ENCODE results near the gene CHST11.

The CHST11 gene

DNA sequence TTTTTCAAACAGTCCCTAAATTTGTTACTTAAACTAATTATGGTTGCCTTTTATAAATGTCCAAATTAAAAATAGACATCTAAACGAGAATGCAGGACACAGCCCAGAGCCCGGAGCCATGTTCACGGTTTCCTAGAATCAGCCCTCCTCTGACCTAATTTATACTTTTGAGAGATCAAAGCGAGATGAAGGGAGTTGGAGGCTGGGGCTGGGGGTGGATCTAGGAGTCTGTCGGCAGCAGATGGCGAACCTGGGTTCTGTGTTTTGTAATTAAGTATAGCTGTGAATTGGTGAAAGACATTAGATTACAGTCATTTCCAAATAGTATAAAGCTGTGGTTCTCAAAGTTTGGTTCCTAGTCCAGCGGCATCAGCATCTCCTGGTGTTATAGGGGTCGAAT lies 291.2 kb downstream of the CHST11 start:
- DNase-seq: no peak

DNA sequence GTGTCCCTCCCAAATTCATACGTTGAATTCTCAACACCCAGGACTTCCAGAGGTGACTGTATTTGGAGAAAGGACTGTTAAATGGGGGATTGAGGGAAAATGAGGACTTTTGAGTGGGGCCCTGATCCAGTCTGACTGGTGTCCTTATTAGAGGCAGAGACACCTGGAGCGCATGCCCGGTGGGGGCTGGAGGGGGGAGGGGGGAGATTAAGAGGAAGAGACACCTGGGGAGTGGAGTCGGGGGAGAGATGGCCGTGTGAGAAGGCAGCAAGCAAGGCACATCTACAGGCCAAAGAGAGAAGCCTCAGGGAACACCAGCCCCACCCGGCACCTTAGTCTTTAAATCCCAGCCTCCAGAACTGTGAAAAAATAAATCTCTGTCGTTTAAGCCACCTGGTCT lies 291.6 kb downstream of the CHST11 start:
- no peak for DNase-seq

DNA sequence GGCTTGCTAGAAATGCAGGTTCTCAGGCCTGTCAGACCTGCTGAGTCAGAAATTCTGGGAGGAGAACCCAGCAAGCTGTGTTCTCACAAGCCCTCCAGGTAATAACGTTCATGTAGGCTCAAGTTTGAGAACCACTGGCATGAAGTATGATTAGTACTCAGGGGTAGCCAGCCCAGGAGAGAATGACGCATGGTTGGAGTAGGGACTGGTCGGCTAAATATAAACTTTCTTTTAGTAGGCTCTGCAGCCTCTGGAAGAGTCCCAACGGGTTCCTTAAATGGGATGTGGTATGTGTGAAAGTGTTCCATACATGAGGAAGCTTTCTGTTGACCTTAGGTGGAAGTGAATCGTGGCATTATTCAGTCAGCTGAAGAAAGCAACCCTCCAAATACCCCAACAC lies 292.0 kb downstream of the CHST11 start:
- DNase-seq: no peak

DNA sequence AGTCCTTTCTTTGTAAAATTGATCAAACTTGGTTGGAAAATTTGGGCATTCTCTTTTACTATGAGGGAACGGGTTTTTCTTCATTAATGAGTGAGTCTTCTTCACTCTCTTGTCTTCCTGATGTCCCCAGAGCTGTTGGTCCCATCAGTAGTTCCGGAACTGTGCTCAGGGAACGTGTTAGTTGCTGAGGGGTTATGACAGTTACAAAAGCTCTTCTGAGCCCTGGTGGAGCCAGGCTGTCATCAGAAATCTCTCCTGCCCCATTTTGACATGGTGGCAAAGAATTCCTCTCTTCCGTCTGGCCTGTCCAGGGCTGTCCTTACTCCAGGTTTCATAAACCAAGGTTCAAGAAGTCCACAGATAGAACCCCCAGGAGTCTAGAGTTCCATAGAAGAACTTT lies 292.8 kb downstream of the CHST11 start:
- DNase-seq: no peak

DNA sequence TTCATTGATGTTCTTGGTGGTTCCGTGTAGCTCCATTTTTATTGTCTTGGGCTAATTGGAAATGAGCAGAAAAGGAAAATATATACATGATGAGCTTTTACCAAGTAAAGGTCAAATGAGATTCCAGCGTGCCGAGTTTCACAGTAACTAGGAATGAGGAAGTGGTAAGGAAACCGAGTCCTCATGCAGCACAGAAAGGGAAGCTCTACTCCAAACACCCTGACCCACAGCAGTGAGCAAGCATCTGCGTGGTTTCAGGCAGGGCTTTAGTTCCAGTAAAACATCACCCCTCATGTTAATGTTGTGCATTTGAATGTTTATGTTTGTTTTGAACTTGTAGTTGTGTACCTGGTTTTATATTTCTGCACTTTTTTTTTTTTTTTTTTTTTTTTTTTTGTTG lies 293.3 kb downstream of the CHST11 start:
- DNase-seq: peak; percentile 21

DNA sequence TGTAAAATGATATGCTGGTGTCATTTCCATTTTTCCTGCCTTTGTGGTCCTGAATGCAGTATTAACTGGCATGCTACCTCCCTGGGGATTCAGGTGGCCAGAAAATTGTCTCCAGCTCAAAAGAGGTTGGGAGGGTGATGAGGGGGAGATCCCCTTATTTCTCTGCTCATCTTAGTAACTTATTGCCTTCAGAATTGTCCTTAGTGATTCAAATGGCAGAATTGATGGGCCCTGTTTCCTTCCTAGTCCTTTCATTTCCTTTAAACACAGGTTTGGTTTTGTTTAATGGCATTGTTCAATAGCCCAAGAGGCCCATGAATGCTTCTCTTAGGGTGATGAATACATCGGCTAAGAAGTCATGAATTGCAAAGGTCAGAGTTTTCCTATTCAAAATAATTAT lies 294.4 kb downstream of the CHST11 start:
- peak; percentile 71 for DNase-seq

DNA sequence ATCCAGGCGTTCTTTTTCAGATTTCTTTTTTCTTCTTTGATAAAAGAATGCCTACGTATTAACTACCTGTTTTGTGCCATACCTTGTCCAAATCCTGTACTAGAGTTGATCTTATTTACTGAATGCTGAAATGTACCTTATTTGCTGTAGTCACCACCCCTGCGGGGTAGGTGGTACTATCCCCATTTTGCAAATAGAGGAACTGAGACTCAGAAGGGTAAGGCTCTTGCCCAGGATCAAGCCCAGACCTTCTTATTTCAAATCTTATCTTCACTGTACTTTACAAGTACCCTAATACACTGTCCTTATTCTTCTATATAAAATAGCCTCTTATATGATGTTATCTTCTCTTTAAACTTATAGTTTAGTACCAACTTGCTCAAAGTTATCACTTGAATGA lies 294.8 kb downstream of the CHST11 start:
- no peak for DNase-seq

DNA sequence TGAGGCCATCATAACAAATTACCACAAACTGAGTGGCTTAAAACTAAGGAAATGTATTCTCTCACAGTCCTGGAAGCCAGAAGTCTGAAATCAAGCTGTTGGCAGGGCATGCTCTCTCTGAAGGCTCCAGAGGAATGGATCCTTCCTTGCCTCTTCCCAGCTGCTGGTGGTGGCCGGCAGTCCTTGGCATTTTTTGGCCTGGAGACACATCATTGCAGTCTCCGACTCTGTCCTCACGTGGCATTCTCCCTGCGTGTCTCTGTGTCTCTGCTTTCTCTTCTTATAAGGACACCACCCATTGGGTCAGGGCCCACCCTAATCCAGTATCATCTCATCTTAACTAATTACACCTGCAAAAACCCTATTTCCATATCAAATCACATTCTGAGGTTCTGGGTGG lies 295.3 kb downstream of the CHST11 start:
- no peak for DNase-seq

DNA sequence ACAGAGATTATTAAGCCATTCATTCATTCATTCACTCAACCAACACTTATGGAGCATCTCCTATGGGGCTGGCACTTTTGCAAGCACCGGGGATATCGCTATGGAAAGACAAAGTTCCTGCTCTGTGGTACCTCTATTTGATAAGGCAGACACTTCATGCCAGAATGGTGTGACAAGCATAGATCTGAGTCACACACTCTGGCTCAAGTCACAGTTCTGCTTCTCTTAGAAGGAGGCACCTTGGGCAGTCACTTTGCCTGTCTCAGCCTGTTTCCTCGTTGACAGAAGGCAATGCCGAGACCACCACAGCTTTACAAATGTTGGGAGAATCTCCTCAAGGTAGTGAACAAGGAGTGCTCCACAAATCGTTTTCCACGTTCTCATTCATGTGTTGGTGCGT lies 296.1 kb downstream of the CHST11 start:
- no peak for DNase-seq

DNA sequence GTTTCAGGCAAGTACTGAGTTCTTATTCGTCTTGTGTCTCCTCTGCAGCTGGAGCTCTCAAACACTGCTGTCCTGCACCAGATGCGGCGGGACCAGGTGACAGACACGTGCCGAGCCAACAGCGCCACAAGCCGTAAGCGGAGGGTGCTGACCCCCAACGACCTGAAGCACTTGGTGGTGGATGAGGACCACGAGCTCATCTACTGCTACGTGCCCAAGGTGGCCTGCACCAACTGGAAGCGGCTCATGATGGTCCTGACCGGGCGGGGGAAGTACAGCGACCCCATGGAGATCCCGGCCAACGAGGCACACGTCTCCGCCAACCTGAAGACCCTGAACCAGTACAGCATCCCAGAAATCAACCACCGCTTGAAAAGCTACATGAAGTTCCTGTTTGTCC lies 300.2 kb downstream of the CHST11 start:
- DNase-seq: no peak

DNA sequence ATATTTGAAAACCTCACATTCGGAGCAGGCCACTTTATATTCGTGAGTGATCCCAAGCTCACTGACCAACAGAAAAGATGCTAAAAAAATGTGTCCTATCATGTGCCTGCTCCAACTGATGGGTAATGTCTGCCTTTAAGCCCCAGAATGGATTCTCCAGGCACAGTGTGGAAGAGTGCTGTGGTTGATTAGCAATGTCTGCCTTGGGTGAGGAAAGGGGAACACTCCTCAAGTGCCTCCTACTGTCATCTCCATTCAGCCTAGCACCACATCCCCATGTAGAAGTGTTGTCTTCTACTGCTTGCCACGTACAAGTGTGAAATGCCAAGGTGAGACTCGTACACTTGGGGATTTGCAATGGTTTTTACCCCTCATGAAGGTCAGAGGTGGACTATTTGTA lies 302.0 kb downstream of the CHST11 start:
- no peak for DNase-seq

DNA sequence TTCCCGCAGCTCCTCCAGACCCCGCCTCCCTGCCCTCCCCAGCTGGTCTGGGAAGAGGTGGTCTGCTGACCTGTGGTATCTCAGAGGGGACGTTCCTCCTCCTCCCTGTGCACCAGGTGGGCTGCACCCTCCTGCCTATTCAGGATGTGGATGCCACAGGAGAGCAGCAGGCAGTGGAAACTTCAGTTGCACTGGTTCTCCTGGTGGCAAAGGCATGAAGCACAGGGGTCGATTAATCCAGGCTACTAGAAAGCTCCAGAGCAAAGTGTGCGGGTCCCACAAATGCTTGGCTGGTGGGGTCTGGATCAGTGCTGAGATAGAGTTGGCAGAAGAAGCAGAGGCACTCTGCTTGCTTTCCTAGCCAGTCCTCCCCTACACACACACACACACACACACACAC lies 304.3 kb downstream of the CHST11 start:
- DNase-seq: no peak

DNA sequence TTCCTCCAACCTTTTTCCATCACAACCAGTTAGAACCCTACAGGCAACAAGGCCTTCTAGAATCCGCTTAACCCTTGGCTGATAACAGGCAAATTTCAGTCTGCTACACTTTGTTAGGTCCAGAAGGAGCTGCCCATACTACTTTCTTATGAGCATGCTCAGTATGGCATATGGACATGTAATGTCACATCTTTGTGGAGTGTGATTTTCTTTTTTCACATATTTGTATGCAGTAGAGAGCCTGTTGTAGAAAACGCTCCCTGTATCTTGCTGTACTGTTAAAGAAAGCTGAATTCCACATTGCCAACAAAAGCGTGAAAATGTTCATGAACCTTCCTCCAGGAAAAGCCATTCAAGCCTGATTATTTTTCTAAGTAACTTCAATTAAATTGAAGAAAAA lies 304.9 kb downstream of the CHST11 start:
- DNase-seq: no peak

DNA sequence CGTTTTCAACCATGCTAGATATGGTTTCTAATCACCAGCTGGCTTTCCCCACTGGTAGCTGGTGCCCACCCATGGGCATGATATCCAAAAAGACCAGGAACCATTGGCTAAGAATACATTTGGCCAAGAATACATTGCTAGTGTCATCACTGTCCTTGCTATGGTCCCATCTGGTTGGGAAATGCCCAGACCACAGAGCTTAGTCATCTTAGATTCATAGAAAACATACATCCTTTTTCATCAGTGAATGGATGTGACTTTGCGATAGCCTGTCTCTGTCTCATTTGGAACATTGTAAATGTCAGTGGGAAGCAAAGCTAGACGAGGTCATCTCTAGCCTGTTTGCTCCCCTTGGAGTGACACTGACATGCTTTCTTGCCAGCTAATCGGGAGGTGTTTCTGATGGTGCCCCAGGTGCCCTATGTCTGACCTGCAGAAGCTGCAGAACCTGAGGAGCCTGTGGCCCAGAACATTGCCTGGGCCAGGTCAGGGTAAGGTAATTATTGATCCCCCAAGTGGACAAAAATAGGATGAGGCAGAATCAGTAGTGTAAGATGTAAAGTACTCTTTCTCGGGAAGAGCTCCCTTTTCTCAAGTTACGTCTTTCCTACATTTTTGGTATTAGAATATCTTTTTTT lies 306.5 kb downstream of the CHST11 start:
- no peak for DNase-seq

DNA sequence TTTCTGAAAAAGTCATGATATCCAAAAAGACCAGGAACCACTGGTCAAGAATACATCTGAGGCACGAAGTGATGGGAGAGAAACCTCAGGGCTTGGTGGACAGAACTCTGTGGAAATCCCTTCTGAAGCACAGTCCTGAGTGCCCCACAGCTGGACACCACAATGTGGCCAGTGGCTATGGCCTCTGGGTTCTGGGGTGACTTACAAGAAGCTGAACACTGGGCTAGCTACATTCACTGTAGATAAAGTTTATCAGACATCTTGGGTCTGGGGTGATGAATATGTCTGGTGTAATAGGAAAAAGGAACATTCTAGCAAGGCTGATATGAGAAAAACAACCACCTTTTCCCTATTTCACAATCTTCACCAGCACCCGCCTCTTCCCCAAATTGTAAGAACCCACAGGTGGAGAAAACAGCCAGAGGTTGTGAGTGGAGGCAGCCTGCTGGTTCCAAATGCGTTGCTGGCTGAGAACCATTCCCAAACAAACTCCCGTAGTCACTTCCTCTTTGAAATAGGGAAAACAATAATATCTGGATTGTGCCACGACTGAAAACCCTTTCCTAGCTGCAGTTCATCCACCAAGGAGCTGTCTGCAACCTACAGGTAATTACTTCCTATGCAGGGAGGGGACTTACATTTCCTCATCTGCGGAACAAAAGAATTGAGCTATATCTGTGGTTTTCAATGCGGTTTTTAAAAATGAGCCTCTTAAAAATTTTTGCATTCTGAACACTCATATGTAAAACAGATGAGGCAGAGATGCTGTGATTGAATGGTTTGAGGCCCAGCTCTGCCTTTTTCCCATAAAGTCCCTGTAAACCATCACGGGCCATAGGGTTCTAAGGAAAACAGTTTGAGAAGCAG lies 307.7 kb downstream of the CHST11 start:
- no peak for DNase-seq

DNA sequence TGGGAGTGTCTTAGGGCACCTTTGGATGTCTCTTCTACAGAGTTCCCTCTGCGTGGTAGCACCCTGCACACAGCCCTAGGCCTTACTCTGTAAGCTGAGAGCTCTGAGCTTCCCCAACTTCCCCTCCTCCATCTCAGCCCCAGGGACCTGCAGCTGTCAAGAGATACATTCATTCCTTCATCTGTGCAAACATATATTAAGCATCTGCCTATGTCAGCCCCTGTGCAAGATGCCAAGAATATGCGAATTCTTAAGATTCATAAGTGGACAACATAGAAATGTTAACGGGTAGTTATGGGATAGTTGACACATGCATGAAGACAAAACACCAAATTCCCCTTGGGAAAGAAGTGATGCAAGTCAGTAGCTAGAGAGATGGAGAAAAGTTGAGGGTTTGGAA lies 310.5 kb downstream of the CHST11 start:
- no peak for DNase-seq

DNA sequence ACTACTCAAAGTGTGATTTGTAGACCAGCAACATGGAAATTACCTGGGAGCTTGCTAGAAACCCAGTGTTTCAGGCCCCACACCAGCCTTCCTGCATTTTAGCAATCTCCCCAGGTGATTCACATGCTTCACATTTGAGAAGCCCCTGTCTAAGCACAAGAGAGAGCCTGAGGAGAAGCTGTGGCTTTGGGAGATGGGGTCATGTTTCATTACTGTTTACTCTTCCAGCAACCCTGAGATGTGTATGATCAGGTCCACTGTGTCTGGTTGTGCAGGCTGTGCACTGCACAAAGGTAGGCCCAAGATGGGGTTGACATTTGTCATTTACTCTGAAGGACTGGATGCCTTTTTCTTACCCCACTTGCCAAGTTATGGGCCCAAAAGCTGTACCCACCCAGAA lies 311.3 kb downstream of the CHST11 start:
- DNase-seq: no peak

DNA sequence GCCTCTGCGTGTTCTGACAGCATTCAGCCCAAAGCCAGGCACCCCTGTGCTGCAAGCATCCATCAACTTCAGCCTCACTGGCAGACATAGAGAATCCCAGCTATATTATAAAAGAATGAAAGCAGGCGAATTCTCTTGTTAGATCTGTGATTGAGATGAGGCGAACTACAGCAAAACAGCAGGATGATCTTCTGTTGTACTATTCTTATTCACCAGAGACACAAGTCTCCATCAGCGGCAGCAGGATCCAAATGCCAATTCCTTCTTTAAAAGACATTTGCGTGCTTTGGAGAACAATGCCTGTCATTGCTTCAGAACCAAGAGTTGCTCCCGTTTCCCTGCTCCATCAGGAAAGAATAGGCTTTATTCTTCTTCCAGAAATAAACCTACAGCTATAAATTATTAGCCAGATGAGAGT lies 312.4 kb downstream of the CHST11 start:
- no peak for DNase-seq

DNA sequence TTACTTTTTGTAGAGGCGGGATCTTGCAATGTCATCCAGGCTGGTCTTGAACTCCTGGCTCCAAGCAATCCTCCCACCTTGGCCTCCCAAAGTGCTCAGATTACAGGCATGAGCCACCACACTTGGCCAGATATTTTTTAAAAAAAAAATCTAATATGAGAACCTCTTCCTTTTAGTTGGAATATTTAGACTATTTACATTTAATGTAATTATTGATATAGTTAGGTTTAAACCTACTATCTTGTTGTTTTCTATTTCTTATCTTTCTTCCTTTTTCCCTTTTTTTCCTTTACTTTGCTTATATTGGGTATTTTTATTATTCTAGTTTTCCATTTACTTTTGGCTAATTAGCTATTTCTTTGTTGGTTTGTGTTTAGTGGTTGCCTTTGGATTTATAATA lies 315.6 kb downstream of the CHST11 start:
- DNase-seq: no peak

DNA sequence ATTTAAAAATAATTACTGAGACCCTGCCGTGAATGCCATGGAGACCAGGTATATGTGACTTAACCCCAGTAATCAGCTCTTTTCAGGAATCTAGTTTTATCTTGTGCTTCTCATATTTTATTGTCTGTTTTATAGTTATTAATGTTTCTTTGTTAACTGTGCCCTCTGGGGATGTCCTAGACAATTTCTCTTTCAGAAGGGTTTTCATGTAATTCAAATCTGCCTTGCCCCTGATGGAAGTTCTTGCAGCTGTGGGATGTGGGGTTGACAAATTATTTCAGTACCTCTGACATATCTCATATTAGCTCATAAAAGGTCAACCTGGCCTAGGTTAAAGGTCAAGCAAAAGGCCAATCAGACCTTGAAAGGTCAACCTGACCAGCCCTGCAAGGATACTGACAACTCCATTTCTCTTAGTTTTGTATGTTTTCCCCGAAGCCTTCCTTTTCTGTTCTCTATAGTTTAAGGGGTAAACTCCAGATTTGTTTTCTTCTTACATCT lies 319.0 kb downstream of the CHST11 start:
- no peak for DNase-seq

DNA sequence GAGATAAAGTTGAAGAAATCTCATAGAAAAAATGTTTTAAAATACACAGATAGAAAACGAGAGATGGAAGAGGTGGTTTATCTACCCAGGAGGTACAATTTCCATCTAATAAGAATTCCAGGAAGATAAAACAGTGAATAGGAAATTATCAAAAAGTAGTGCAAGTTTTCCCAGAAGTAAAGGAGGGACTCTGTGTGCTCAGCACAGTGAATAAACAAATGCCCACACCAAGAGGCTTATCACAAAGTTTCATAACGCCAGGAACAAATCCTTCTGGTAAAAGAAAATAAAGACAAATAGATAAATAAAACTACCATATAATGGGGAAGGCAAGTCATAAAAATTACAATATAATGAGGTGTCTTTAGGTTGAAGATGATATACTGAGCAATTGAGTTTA lies 322.4 kb downstream of the CHST11 start:
- DNase-seq: no peak

DNA sequence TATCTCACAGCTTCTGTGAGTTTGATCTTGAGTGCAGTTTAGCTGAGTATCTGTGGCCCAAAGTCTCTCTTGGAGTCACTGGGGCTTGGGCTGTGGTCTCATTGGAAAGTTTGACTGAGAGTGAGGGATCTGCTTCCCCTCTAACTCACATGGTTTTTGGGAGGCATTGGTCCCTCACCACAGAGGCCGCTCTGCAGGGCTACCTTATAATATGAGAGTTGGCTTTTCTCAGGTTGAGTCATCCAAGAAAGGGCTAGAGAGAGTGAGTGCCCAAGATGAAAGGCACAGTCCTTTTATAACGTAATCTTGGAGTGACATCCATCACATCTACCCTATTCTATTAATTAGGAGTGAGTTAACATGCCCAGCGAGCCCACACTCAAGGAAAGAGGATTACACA lies 325.5 kb downstream of the CHST11 start:
- no peak for DNase-seq

DNA sequence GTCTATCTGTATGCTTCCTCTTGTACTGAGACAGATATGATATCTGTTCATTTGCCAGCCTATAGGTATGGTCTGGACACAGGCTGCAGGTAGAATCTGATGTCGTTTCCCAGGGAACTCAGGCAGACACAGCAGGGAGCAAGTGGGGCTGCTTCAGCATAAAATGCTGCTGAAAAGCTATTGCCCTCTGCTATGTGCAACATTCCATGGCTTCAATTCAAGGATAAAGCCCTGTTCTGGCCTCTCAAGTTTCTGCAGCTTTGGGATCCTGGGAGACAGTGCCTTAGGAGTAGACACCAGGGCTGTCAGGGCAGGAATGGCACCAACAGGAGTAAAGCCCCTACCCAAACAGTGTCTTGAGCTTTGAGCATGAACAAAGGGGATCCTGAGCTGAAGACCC lies 327.8 kb downstream of the CHST11 start:
- no peak for DNase-seq

DNA sequence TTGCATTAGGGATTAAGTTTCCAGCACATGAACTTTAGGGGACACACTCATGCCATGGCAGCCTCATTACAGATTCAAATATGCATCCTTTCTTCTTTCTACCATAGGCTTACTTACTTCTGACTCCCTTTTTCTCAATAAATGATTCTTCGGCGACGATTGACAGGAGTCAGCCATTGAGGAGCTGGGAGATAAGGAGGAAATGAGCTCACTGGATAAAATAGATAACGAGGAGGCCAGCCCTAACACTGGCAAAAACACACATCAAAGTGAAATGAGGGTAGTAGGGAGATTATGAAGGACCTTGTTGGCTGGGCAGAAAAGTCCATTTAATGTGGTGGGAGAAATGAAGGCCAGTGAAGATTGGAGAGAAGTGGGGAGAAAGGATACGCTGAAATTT lies 329.1 kb downstream of the CHST11 start:
- no peak for DNase-seq

DNA sequence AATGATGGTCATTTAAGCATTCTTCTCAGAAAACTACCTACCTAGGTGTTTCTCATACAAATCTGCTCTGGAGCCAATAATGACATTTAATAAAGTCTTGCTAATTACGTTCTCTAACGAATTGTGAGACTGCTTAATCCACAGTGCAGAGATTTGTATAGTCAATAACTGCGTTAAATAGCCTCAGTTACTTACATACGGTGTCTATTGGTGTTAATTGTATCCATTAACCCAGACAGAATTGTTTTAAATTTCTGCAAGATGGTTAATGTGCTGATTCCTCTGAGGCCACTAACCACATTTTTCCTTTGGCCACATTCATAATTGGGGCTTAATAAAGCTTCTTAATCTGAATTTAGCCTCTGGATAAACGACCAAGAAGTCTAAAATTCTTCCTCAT lies 329.6 kb downstream of the CHST11 start:
- no peak for DNase-seq
